Raji (cell line): ENCODE measurements around the gene LAMTOR1.
"Not testable (repeated sequence)": the region's sequence is repeated elsewhere in the genome, so short reads cannot be mapped to it uniquely, and the experiment has no call there.

Source experiments
- POLR2A ChIP-seq: IDR thresholded peaks from 2 replicates; pipeline ENCODE4 v1.6.1; 2011; ENCODE audit warnings: low read depth, low read length, control low read depth; ENCODE audit not compliant: insufficient read depth

Gene LAMTOR1

DNA sequence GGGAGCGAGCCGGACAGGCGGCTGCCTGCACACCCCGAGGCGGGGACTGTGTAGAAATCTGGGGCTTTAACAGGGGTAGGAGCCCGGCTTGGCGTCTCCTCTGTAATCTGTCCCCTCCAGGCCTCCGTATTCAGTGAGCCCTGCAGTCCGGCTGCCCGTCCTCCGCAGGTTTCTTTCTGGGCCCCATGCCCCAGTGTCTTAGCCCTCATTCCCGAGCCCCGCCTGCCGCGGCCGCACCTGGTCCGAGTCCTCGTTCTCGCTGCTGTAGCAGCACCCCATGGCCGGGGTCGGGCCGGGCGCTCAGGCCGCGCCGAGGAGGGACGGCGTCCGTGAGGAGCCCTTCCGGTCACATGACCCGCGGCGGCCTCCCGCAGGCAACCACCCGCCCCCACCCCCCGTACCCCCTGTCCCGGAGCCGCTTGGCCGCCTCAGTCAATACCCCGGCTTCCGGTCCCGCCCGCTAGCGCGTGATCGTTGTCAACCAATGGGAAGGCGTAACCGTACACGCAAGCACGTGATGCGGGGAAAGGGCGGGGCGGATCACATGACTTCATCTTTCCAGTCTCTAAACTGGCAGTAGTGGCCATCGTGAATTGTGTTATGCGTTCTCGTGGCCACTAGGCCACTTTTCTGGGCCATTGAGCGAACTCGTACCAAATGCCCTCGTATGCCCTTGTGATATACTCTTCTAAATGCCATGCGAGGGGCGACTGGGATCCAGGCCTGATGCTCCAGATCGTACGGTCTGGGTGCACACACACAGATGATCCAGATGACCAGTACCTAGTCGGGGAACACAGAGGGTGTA is at the start of gene LAMTOR1:
Gene LAMTOR1, minus strand, starts transcription at position 352 of the 808 bp plus-strand sequence. Its CDS starts 73 bp downstream, at position 279.
- peak; percentile 76 for TF ChIP-seq POLR2A

DNA sequence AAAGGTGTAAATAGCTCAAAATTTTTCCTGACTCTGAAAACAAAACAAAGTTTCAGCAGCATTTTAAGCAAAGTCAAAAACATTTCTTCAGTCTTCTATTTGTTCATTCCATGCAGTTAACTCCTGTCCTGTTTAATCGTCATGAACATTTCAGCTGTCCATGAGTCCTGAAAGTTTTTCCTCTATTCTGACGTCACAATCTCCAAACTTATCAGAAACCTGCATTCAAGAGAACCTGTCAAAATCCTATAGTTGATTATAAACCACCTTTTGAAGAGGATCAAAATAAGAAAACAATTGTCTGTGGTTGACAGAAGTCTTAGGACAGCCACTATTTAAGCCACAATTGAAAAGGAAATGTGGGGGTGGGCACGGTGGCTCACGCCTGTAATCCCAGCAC is 47.8 kb upstream of the LAMTOR1 start:
- TF ChIP-seq POLR2A = no peak

DNA sequence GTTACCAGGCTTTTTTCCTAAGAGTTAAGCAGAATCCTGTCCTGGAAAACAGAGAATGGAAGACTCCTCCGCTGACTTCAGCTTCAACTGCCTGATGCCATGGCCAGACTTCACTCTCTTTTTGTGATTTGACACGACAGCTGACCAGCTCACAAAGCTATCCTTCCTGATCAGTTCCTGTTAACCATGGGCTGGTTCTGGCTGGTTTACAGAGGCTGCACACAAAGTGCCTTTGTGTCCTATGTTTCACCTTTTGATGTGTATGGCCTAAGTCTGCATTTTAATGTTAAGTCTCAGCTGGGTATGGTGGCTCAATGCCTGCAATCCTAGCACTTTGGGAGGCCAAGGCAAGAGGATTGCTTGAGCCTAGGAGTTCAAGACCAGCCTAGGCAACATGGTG is 43.5 kb upstream of the LAMTOR1 start:
- no peak for TF ChIP-seq POLR2A

DNA sequence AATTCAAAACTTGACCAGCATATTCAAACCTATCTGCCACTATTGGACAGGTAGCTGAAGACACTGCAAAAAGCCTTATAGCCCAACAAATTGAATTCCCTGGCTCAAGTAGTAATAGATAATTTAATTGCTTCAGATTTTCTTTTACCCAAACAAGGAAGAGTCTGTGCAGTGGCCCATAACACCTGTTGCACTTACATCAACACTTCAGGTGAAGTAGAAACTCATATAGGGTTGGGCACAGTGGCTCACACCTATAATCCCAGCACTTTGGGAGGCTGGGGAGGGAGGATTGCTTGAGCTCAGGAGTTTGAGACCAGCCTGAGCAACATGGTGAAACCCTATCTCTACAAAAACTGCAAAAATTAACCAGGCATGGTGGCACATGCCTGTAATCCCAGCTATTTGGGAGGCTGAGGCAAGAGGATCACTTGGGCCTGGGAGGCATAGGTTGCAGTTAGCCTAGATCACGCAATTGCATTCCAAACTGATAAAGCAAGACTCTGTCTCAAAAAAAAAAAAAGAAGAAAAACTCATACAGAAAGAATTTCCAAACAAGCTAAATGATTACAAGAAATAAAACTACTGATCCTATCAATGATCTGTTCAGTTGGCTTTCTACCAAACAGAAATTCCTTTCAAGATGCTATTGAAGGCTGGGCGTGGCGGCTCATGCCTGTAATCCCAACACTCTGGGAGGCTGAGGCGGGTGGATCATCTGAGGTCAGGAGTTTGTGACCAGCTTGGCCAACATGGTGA is 41.9 kb upstream of the LAMTOR1 start:
- TF ChIP-seq POLR2A = no peak

DNA sequence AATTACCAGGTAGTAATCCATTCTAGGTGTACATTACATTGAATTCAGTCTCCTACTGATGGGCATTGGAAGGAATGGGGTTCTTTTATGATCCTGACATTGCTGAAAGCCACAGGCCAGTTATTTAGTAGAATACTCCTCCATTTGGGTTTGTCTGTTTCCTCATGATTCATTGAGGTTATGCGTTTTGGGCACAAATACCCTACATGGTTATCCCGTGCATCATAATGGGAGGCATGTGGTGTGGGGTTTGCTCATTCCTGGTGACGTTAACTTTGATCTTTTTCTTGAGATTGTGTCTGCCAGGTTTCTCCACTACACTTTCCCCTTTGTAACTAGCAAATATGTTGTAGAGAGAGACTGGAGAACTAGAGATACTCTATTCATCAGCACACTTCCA is 38.0 kb upstream of the LAMTOR1 start:
- no peak for TF ChIP-seq POLR2A

DNA sequence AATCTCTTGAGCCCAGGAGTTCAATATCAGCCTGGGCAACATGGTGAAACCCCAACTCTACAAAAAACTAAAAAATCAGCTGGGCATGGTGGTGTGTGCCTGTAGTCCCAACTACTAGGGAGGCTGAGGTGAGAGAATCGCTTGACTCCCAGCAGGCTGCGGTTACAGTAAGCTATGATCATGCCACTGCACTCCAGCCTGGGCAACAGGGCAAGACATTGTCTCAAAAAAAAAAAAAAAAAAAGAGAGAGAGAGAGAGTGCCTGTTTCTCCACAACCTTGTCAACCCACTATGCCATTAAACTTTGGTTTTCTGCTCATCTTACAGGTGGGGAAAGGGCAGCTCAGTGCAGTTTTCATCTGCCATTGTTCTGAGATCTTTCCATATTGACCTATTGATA is 37.6 kb upstream of the LAMTOR1 start:
- no peak for TF ChIP-seq POLR2A

DNA sequence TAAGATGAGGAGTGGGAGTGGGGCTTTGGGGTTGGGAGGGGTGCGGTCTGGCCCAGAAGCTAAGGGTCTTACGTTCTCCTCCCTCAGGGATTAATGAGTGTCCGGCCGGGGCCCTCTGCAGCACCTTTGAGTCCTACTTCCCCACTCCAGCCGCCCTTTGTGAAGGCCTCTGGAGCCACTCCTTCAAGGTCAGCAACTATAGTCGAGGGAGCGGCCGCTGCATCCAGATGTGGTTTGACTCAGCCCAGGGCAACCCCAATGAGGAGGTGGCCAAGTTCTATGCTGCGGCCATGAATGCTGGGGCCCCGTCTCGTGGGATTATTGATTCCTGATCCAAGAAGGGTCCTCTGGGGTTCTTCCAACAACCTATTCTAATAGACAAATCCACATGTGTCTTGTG is 36.4 kb upstream of the LAMTOR1 start:
- no peak for TF ChIP-seq POLR2A

DNA sequence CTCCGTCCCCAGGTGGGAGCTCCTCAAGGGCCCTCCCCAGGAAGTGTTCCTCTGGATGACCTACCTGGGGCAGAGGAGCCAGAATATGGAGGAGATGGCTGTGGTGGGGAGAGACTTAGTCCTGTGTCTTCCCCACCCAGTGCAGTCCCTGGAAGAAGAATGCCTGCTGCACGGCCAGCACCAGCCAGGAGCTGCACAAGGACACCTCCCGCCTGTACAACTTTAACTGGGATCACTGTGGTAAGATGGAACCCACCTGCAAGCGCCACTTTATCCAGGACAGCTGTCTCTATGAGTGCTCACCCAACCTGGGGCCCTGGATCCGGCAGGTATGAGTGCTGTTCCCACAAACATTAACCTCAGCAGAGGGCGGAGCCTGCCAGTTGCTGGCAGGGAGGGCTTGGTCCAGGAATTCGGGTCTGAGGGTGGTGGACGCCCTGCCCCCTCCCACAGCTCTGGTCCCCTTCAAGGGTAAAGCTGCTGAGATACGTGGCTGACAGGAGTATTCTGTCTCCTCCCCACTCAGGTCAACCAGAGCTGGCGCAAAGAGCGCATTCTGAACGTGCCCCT is 35.8 kb upstream of the LAMTOR1 start:
- no peak for TF ChIP-seq POLR2A

DNA sequence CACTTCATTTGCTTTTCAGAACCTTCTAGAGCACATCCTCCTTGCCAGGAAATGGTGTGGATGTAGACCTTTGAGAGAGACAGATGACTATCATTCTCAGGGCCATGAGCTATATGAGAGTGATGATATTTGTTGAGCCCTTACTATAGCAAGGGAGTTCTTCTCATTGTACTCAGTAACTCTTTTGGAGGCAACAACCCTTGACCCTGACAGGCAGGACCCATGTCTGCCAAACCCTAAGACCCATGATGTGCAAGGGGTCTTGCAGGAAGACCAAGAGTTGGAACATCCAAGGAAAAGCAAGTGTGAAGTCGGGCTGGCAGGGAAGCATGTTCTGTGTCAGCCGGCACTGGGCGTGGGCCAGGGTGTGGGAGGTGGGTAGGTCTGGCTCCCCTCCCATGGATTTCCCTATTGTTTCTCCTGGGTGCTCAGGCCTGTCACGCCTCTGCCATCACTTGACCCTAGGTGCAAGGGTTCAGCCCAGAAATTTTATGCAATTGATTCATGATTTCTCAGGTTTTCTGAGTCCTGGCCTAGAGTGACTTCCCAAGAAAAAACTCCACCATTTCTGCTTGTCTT is 33.7 kb upstream of the LAMTOR1 start:
- no peak for TF ChIP-seq POLR2A

DNA sequence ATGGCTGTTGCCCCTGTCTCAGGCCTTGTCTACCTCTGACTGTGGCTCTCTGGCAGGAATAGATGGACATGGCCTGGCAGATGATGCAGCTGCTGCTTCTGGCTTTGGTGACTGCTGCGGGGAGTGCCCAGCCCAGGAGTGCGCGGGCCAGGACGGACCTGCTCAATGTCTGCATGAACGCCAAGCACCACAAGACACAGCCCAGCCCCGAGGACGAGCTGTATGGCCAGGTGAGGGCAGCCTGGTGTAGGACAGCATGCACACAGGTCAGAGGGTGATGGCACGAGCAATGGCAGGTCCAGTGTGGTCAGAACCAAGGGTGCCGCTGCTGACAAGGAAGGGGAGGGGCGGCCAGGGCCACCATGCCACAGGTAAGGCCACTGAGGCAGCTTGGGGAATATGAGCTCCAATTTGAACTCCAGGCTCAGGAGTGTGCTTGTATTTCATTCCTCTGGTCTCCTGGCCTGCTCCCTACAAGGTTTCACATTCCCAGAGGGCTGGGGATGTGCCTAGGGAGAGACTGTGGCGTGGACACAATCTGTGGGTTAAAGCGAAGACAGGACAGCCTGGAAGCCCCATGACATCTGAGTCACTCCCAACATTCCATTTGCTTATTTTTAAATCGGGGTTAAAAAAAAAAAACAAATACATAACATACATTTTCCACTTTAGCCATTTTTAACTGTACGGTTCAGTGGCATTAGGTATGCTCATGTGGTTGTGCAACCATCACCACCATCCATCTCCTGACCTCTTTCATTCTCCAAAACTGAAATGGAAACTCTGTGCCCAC is 33.0 kb upstream of the LAMTOR1 start:
- no peak for TF ChIP-seq POLR2A

DNA sequence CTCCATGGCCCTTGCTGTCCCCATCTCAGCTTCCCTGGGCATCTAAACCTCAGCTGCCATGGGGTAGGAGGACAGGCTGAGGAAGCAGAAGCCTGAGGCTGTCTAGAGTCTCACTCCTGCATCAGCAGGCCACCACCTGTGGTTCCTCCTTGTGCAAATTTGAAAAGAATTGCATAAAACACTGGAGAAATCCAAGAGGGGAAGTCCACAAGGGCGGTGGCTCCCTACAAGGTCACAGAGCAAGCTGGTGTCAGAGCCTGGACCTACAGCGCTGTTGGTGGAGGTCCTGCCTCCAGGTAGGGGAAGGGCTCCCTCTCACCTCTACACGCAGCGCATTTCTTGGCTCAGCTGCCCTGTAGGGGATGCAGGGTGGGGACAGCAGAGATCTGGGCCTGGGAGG is 32.4 kb upstream of the LAMTOR1 start, which contains the start of gene FOLR3:
Gene FOLR3, plus strand, starts transcription at position 253 of the 400 bp plus-strand sequence. CDS start 228 bp downstream, outside the sequence.
- TF ChIP-seq POLR2A = not testable (repeated sequence)

DNA sequence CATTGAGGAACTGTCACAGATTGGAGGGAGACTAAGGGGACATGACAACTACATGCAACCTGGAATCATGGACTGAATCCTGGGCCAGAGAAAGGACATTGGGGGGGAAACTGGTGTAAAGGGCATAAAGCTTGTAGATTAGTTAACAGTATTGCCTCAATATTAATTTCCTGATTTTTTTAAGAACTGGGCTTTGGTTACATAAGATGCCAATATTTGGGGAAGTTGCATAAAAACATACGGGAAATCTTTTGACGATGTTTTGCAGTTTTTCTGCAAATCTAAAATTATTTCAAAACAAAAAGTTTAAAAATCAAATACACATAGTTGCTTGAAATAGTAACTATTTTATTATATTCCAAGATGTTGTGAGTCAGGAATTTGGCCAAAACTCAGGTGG is 29.5 kb upstream of the LAMTOR1 start:
- no peak for TF ChIP-seq POLR2A

DNA sequence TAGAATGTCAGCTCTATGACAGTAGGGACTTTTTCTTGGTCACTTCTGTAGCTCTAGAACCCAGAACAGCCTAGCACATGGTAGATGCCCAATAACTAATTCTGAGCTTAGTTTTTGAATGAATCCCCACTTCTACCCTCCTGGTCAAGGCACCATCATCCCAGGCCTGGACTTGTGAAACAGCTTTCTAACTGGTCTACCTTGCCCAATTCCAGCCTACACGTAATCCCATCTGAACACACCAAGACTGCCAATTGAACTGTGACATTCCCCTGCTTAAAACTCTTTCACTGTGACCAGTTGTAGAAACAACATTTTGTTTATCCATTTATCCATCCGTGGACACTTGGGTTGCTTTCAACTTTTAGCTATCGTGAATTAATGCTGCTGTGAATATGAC is 26.3 kb upstream of the LAMTOR1 start:
- no peak for TF ChIP-seq POLR2A

DNA sequence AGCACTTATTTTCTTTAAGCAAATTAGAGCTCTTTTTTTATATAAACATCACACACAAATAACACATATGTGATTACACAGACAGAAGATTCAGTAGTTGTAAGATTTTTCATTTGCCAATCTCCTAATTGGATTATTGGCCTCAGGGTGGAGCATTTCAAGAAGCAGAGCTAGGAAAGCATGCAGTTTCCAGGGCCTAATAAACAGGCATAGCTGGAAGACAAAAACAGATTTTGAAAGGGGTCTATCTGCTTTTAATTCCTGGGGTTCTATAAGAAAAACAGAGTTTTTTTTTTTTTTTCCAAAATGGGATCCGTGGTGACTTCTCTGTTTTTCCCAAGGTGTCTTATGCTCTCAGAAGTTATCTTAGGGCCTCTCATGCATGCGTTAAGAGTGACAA is 24.8 kb upstream of the LAMTOR1 start:
- TF ChIP-seq POLR2A = no peak

DNA sequence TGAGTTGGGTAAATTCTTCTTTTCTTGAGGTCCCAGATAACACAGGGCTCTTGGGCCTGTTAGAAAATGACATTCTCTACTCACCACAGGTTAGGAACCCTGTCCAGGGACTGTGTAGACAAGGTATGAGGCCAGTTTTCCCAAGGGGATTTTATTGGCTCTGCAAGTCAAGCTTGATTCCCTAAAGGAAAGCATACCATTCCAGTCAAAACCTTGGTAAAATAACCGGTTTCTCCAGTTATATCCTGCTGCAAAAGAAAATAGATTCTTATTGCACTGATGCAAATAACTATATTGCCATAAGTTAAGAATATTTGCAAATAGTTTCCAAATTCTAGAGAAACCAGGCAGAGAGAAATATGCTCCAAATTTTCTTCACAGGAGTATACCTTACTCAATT is 22.9 kb upstream of the LAMTOR1 start:
- TF ChIP-seq POLR2A = no peak

DNA sequence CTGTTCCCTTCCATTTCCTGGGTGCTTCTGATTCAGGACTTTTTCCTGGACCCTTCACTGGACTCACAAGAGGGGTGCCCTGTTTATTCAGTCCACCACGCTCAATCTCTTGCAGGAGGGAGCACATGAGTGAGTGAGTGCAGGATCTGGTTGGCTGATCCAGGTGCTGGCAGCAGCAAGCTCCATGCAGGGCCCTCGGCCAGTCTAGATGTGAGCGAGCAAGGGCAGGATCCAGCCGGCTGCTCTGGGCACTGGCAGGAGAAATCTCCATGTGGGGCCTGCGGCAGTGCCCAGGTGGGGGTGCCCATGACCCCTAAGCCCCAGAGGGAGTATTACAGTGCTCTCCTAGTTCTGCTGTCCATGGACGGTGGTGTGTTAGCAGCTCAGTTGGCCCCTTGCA is 20.9 kb upstream of the LAMTOR1 start:
- TF ChIP-seq POLR2A = no peak
